ENCODE data around the gene ABCG8. TPM values are rescaled to one million over a fixed set of nuclear protein-coding genes. Genes with fewer than 3 reads are reported as not detected.

The ABCG8 gene
- polyA plus RNA-seq, 1 of the 3 experiments (the other 2 are of a cell fraction): not detected

- ChIA-PET CTCF (interaction anchor here (10.9 kb wide), 1 partner anchor 28 kb away, joined by 65 read pairs; no protein-coding TSS in a partner anchor), POLR2A (no interaction called here)
- H3K9me3 ChIP-seq: no peaks in the 10 kb centered on the region
- H3K9ac ChIP-seq: no peak overlapping the region
- H3K4me3 ChIP-seq (ENCODE audit: low read depth in 2 of 2, low read length in 1 of 2): no peak overlapping the region
- H3K27ac ChIP-seq (ENCODE audit: low read depth in 2 of 2, low read length in 1 of 2): no peak overlapping the region; a peak in 1 of 4 replicates
- no peaks in the 10 kb centered on the region for H4K20me1 ChIP-seq (ENCODE audit: insufficient read depth)
- H3K9me2 ChIP-seq: no peaks in the 10 kb centered on the region
- H3K4me1 ChIP-seq (ENCODE audit: control insufficient read depth in 1 of 2, insufficient read depth in 2 of 2, low read depth in 1 of 2, low read length in 1 of 2): peaks cover 0 to 7% of the 10 kb centered on the region in 2 experiments; a peak in 1 of 4 replicates
- H3F3A ChIP-seq (replicated peaks; ENCODE audit: insufficient read depth): no peaks in the 10 kb centered on the region
- WGBS (ENCODE audit: low lambda C conversion rate): 96% methylated on average over 11 of the region's 11 CpGs
- TF ChIP-seq YY1 (IDR thresholded peaks at IDR 0.05; ENCODE audit: low read depth): no peak
- no peak for TF ChIP-seq RAD21 (IDR thresholded peaks at IDR 0.05; ENCODE audit: low read length)
- no peak for TF ChIP-seq TCF12 (IDR thresholded peaks at IDR 0.05)
- no peak for TF ChIP-seq CTCF (IDR thresholded peaks at IDR 0.05)
- no peak overlapping the region for H2AFZ ChIP-seq (ENCODE audit: low read depth)
- no peak for DNase-seq
- no peaks in the 10 kb centered on the region for H3K27me3 ChIP-seq (ENCODE audit: insufficient read depth)
- H3K36me3 ChIP-seq (replicated peaks in 1 of 2; ENCODE audit: control insufficient read depth in 1 of 2, insufficient read depth in 2 of 2, low read length in 1 of 2): peaks cover 73 to 81% of the 10 kb centered on the region in 2 experiments
- no peaks in the 10 kb centered on the region; the same call in 1 of the 2 replicates for H3K79me2 ChIP-seq (ENCODE audit: insufficient read depth)
- no peak overlapping the region for H3K4me2 ChIP-seq
Observed at GRCh38 chr2:43905371-43905803, 66.6 kb downstream of the ABCG8 start.

GRCh38 chr2:43905871-43906270 is 67.1 kb downstream of the ABCG8 start:
- no peak overlapping the region for H3K27ac ChIP-seq (ENCODE audit: low read depth in 2 of 2, low read length in 1 of 2)
- H2AFZ ChIP-seq (ENCODE audit: low read depth): no peak overlapping the region
- no peak for DNase-seq
- H3K9me3 ChIP-seq: no peaks in the 10 kb centered on the region
- no peaks in the 10 kb centered on the region for H4K20me1 ChIP-seq (ENCODE audit: insufficient read depth)
- peaks cover 73 to 83% of the 10 kb centered on the region in 2 experiments for H3K36me3 ChIP-seq (replicated peaks in 1 of 2; ENCODE audit: control insufficient read depth in 1 of 2, insufficient read depth in 2 of 2, low read length in 1 of 2)
- WGBS (ENCODE audit: low lambda C conversion rate): 94% methylated on average over 5 of the region's 5 CpGs
- ChIA-PET POLR2A (no interaction called here), CTCF (interaction anchor here (1.0 to 10.9 kb wide), 3 partner anchors 10 to 28 kb away, joined by 3 to 65 read pairs (median 5); no protein-coding TSS in a partner anchor)
- H3K4me2 ChIP-seq: no peak overlapping the region
- TF ChIP-seq CTCF (IDR thresholded peaks at IDR 0.05) (no peak), EZH2phosphoT487 (IDR thresholded peaks at IDR 0.05; ENCODE audit: borderline replicate concordance, low read depth) (no peak)
- peaks cover 0 to 7% of the 10 kb centered on the region in 2 experiments; a peak in 1 of 4 replicates for H3K4me1 ChIP-seq (ENCODE audit: control insufficient read depth in 1 of 2, insufficient read depth in 2 of 2, low read depth in 1 of 2, low read length in 1 of 2)
- H3K79me2 ChIP-seq (ENCODE audit: insufficient read depth): no peaks in the 10 kb centered on the region; the same call in 1 of the 2 replicates
- H3K4me3 ChIP-seq (ENCODE audit: low read depth in 2 of 2, low read length in 1 of 2): no peak overlapping the region
- no peaks in the 10 kb centered on the region for H3F3A ChIP-seq (replicated peaks; ENCODE audit: insufficient read depth)
- H3K9me2 ChIP-seq: no peaks in the 10 kb centered on the region
- no peaks in the 10 kb centered on the region for H3K27me3 ChIP-seq (ENCODE audit: insufficient read depth)
- H3K9ac ChIP-seq: no peak overlapping the region
